ENCODE data around the gene ULK3. TPM values are rescaled to one million over a fixed set of nuclear protein-coding genes. Genes with fewer than 3 reads are reported as not detected.

The ULK3 gene
- total RNA-seq, 1 donor from 2014 or later, result 43.9 TPM

DNA sequence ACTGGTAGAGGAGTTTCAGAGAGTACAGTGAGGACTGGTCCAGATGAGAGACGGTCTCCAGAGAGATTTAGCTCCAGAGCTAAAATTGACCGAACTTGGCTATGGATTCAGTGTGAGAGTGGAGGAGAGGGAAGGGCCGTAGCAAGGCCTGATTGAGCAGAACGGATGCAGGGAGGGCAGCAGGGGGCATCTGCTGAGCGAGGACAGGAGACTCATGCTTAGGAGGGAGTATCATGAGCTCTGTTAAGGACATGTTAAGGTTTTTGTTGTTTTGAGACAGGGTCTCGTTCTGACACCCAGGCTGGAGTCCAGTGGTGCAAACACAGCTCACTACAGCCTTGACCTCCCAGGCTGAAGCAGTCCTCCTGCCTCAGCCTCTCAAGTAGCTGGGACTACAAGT lies 38.0 kb downstream of the ULK3 start:
- DNase-seq (no peak), ATAC-seq (no peak)
- TF ChIP-seq, protein P1, sequence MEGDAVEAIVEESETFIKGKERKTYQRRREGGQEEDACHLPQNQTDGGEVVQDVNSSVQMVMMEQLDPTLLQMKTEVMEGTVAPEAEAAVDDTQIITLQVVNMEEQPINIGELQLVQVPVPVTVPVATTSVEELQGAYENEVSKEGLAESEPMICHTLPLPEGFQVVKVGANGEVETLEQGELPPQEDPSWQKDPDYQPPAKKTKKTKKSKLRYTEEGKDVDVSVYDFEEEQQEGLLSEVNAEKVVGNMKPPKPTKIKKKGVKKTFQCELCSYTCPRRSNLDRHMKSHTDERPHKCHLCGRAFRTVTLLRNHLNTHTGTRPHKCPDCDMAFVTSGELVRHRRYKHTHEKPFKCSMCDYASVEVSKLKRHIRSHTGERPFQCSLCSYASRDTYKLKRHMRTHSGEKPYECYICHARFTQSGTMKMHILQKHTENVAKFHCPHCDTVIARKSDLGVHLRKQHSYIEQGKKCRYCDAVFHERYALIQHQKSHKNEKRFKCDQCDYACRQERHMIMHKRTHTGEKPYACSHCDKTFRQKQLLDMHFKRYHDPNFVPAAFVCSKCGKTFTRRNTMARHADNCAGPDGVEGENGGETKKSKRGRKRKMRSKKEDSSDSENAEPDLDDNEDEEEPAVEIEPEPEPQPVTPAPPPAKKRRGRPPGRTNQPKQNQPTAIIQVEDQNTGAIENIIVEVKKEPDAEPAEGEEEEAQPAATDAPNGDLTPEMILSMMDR (IDR thresholded peaks at IDR 0.05), result no peak
- peaks cover 3% of the 10 kb centered on the region for H3K4me1 ChIP-seq
- intact Hi-C loops (cut with DNase I), result no loop called here
- H3K9me3 ChIP-seq, result no peaks in the 10 kb centered on the region
- peaks cover 44% of the 10 kb centered on the region for H3K36me3 ChIP-seq
- H3K27ac ChIP-seq, result no peak overlapping the region
- no peaks in the 10 kb centered on the region for H3K27me3 ChIP-seq
- H3K4me3 ChIP-seq, result no peak overlapping the region

DNA sequence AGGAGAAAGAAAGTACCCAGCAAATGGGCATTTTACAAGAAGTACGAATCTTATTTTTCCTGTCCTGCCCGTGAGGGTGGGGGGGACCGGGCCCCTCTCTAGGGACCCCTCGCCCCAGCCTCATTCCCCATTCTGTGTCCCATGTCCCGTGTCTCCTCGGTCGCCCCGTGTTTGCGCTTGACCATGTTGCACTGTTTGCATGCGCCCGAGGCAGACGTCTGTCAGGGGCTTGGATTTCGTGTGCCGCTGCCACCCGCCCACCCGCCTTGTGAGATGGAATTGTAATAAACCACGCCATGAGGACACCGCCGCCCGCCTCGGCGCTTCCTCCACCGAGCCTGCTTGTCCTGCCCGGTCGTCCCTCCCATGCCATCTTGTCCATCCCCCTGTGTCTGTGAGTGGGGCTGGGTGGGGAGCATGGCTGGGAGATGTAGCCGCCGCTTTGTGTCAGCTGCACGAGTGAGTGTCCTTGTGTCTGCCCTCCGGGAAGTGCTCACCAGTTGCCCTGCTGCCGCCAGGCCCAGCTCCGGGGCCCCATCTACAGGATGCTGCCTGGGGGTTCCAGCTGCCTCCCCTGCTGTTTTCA lies 40.0 kb downstream of the ULK3 start:
- H3K27ac ChIP-seq, result no peak overlapping the region
- peaks cover 60% of the 10 kb centered on the region for H3K36me3 ChIP-seq
- no peaks in the 10 kb centered on the region for H3K9me3 ChIP-seq
- H3K27me3 ChIP-seq, result no peaks in the 10 kb centered on the region
- TF ChIP-seq, protein P1 (IDR thresholded peaks at IDR 0.05), result no peak
- no peak overlapping the region for H3K4me3 ChIP-seq
- ATAC-seq (no peak), DNase-seq (no peak)
- peaks cover 8% of the 10 kb centered on the region for H3K4me1 ChIP-seq
- intact Hi-C loops (cut with DNase I), result no loop called here

DNA sequence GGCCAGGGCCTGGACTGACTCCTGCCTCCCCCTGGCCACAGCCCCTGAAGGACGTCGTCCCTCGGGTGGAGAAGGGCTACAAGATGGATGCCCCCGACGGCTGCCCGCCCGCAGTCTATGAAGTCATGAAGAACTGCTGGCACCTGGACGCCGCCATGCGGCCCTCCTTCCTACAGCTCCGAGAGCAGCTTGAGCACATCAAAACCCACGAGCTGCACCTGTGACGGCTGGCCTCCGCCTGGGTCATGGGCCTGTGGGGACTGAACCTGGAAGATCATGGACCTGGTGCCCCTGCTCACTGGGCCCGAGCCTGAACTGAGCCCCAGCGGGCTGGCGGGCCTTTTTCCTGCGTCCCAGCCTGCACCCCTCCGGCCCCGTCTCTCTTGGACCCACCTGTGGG lies 40.7 kb downstream of the ULK3 start:
- intact Hi-C loops (cut with DNase I), result no loop called here
- peaks cover 60% of the 10 kb centered on the region for H3K36me3 ChIP-seq
- no peak for DNase-seq

DNA sequence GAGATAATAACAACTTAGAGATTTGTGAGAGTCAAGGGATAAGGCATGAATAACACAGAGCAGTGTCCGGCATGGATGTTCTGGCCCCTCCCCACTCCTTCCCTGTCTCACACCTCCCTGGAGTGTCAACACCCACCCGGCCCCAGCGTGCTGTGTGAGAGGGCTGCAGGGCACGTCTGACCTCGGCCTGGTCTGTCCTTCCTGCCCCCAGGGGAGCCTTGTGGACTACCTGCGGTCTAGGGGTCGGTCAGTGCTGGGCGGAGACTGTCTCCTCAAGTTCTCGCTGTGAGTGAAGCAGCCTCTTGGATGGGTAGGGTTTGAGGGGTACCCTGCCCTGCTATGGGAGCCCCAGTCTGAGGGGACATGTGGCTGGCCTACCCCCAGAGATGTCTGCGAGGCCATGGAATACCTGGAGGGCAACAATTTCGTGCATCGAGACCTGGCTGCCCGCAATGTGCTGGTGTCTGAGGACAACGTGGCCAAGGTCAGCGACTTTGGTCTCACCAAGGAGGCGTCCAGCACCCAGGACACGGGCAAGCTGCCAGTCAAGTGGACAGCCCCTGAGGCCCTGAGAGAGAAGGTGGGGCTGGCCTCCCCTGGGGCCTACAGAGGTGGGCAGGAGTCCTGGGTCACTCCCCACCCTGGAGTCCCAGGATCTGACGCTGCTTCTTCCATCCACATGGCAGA lies 41.5 kb downstream of the ULK3 start:
- TF ChIP-seq, protein P1 (IDR thresholded peaks at IDR 0.05), result no peak
- no peak for ATAC-seq
- H3K9me3 ChIP-seq, result no peaks in the 10 kb centered on the region
- no peak overlapping the region for H3K4me3 ChIP-seq
- no peak for DNase-seq
- H3K27ac ChIP-seq, result no peak overlapping the region
- peaks cover 8% of the 10 kb centered on the region for H3K4me1 ChIP-seq
- H3K27me3 ChIP-seq, result no peaks in the 10 kb centered on the region
- H3K36me3 ChIP-seq, result peaks cover 60% of the 10 kb centered on the region
- intact Hi-C loops (cut with DNase I), result no loop called here

More for the DNA sequence above, 40.7 kb downstream of the ULK3 start:
- no peak overlapping the region for H3K4me3 ChIP-seq
- no peak for ATAC-seq
- H3K4me1 ChIP-seq, result peaks cover 8% of the 10 kb centered on the region
- no peaks in the 10 kb centered on the region for H3K9me3 ChIP-seq
- H3K27me3 ChIP-seq, result no peaks in the 10 kb centered on the region
- TF ChIP-seq, protein P1 (IDR thresholded peaks at IDR 0.05), result no peak
- no peak overlapping the region for H3K27ac ChIP-seq

DNA sequence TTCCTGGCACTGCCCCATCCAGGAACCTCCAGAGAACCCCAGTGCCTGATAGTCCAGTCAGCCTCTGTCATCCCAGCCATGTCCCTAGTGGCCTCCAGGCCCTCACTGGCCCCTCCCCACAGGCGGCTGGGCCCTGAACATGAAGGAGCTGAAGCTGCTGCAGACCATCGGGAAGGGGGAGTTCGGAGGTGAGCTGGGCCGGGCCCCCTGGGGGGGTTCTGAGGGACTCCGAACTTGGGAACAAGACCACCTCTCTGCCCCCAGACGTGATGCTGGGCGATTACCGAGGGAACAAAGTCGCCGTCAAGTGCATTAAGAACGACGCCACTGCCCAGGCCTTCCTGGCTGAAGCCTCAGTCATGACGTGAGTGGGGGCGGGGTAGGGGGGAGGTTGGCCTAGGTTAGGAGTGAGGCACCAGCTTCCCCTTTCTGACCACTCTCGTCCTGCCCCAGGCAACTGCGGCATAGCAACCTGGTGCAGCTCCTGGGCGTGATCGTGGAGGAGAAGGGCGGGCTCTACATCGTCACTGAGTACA lies 42.3 kb downstream of the ULK3 start:
- TF ChIP-seq, protein P1 (IDR thresholded peaks at IDR 0.05), result no peak
- peak; percentile 11 for ATAC-seq
- Histone ChIP-seq H3K36me3 (peaks cover 60% of the 10 kb centered on the region), H3K9me3 (no peaks in the 10 kb centered on the region), H3K27me3 (no peaks in the 10 kb centered on the region), H3K4me1 (peaks cover 8% of the 10 kb centered on the region), H3K27ac (no peak overlapping the region), H3K4me3 (no peak overlapping the region)
- intact Hi-C loops (cut with DNase I), result no loop called here
- no peak for DNase-seq
